ENCODE data around the gene TASOR2. TPM values are rescaled to one million over a fixed set of nuclear protein-coding genes. Genes with fewer than 3 reads are reported as not detected.
A peak's percentile ranks its signal among the peaks of the same experiment; 100 is the strongest.

Gene TASOR2
- total and polyA plus RNA-seq, 2 of the 4 experiments (the other 2 are of a cell fraction) = 19.4 to 53.6 TPM

GRCh38 chr10:5639066-5639465 lies 45.6 kb upstream of the TASOR2 start:
- no peak overlapping the region for H2BK120ac ChIP-seq (ENCODE audit: low read depth, low read length)
- H2BK20ac ChIP-seq (ENCODE audit: low read depth, low read length) = no peak overlapping the region
- no peaks in the 10 kb centered on the region for H3K4me1 ChIP-seq (ENCODE audit: control insufficient read depth, insufficient read depth, low read length)
- intact Hi-C loops (cut with micrococcal nuclease) (no loop called here), dilution Hi-C loops (cut with HindIII; ENCODE audit: low sequenced_read_pairs, unreplicated experiment) (no loop called here), in situ Hi-C loops (cut with MboI; ENCODE audit: low sequenced_read_pairs) (no loop called here)
- peaks cover 23% of the 10 kb centered on the region for H3K36me3 ChIP-seq (ENCODE audit: control insufficient read depth, insufficient read depth, low read length)
- no peaks in the 10 kb centered on the region; the same call in 1 of the 2 replicates for H3K27me3 ChIP-seq (ENCODE audit: control insufficient read depth, insufficient read depth, low read length)
- no peaks in the 10 kb centered on the region for H3K79me1 ChIP-seq (ENCODE audit: low read depth in 1 of 2, low read length in 2 of 2)
- H4K91ac ChIP-seq (ENCODE audit: insufficient read depth, low read depth, low read length) = no peak overlapping the region
- no peak overlapping the region for H3K27ac ChIP-seq (ENCODE audit: insufficient read depth, low read length)
- BruUV-seq (replicated peaks) = no TSS peak
- H3K9me3 ChIP-seq (ENCODE audit: control insufficient read depth, insufficient read depth, low read length) = no peaks in the 10 kb centered on the region
- ATAC-seq (ENCODE audit: low read depth) (no peak), DNase-seq (no peak)
- no peak overlapping the region for H3K23ac ChIP-seq (ENCODE audit: low read depth, low read length)
- no peak overlapping the region for H3K4me2 ChIP-seq (ENCODE audit: low read depth, low read length)
- H2AFZ ChIP-seq (replicated peaks; ENCODE audit: low read length, poor library complexity) = peak overlapping the region; percentile 30
- POLR2A ChIA-PET (ENCODE audit: unreplicated experiment) = no interaction called here
- H2AK9ac ChIP-seq (replicated peaks; ENCODE audit: low read depth, low read length, poor library complexity) = no peak overlapping the region
- H3K18ac ChIP-seq (ENCODE audit: low read depth, low read length) = no peak overlapping the region
- no peak overlapping the region for H2BK5ac ChIP-seq (ENCODE audit: low read depth, low read length, poor library complexity, severe bottlenecking)
- H4K20me1 ChIP-seq (ENCODE audit: insufficient read depth, low read length) = no peaks in the 10 kb centered on the region
- no peak overlapping the region for H4K5ac ChIP-seq (ENCODE audit: low read depth, low read length)
- H3K14ac ChIP-seq (replicated peaks; ENCODE audit: low read depth, low read length) = no peak overlapping the region
- WGBS, 2 experiments (ENCODE audit: extremely low coverage in 2 of 2, insufficient read length in 1 of 2) = 100% methylated on average over 10 of the region's 17 CpGs; no CpG with 5 or more reads in 1 of the 2 experiments
- no peak overlapping the region for H3K4ac ChIP-seq (ENCODE audit: low read depth, low read length)
- CTCF ChIA-PET = no interaction called here
- no peak overlapping the region for H3K4me3 ChIP-seq (ENCODE audit: insufficient read depth, low read depth, low read length)
- H3K9ac ChIP-seq (ENCODE audit: low read depth, low read length) = no peak overlapping the region
- no peak overlapping the region for H2BK15ac ChIP-seq (ENCODE audit: low read depth, low read length)
- TF ChIP-seq CTCF (conservative IDR thresholded peaks at IDR 0.05; ENCODE audit: low read depth, low read length) = no peak
- no peak for TF ChIP-seq NFE2L2 (IDR thresholded peaks at IDR 0.05; ENCODE audit: low read depth, low read length)
- no peak overlapping the region for H2AK5ac ChIP-seq (ENCODE audit: low read depth, low read length)
- no peak overlapping the region for H3K56ac ChIP-seq (ENCODE audit: extremely low read depth, insufficient read depth, low read length)
- H4K8ac ChIP-seq (ENCODE audit: low read depth in 2 of 2, low read length in 2 of 2) = no peak overlapping the region
- no peaks in the 10 kb centered on the region for H3K9me1 ChIP-seq (ENCODE audit: insufficient read depth, low read length)
